Rectal smooth muscle tissue (tissue), 1 donor: ENCODE data around the gene SLC2A8.
A peak's percentile ranks its signal among the peaks of the same experiment; 100 is the strongest.

Source experiments
- H3K27ac ChIP-seq: one replicate; pipeline ENCODE4 v1.7.0; 2013; ENCODE audit warnings: low read depth, low read length, inconsistent platforms
- H3K27me3 ChIP-seq: one replicate; pipeline ENCODE4 v1.7.0; 2013; ENCODE audit warnings: low read length; ENCODE audit not compliant: control insufficient read depth, insufficient read depth
- H3K36me3 ChIP-seq: one replicate; pipeline ENCODE4 v1.7.0; 2013; ENCODE audit warnings: low read length; ENCODE audit not compliant: control insufficient read depth, insufficient read depth
- H3K4me1 ChIP-seq: one replicate; pipeline ENCODE4 v1.7.0; 2013; ENCODE audit warnings: low read length; ENCODE audit not compliant: control insufficient read depth, insufficient read depth
- H3K4me3 ChIP-seq: one replicate; pipeline ENCODE4 v1.7.0; 2013; ENCODE audit warnings: low read length
- H3K9ac ChIP-seq: one replicate; pipeline ENCODE4 v1.7.0; 2013; ENCODE audit warnings: low read length

The SLC2A8 gene

GRCh38 chr9:127397646-127398274 lies 791 bp downstream of the SLC2A8 start:
- Histone ChIP-seq H3K4me3 (peak overlapping the region; percentile 76), H3K4me1 (peaks cover 6% of the 10 kb centered on the region), H3K9ac (peak overlapping the region; percentile 38), H3K27ac (peak overlapping the region; percentile 88), H3K36me3 (no peaks in the 10 kb centered on the region), H3K27me3 (no peaks in the 10 kb centered on the region)

GRCh38 chr9:127398275-127398647 lies 1.3 kb downstream of the SLC2A8 start:
- peak overlapping the region; percentile 88 for H3K27ac ChIP-seq
- peaks cover 6% of the 10 kb centered on the region for H3K4me1 ChIP-seq
- H3K4me3 ChIP-seq = peak overlapping the region; percentile 76
- H3K27me3 ChIP-seq = no peaks in the 10 kb centered on the region
- H3K36me3 ChIP-seq = no peaks in the 10 kb centered on the region
- H3K9ac ChIP-seq = no peak overlapping the region

- no peaks in the 10 kb centered on the region for H3K27me3 ChIP-seq
- peaks cover 6% of the 10 kb centered on the region for H3K4me1 ChIP-seq
- H3K9ac ChIP-seq = peak overlapping the region; percentile 3
- peaks cover 3% of the 10 kb centered on the region for H3K36me3 ChIP-seq
- peak overlapping the region; percentile 88 for H3K27ac ChIP-seq
- peak overlapping the region; percentile 76 for H3K4me3 ChIP-seq
Observed at GRCh38 chr9:127398715-127399400, 1.9 kb downstream of the SLC2A8 start.

- no peaks in the 10 kb centered on the region for H3K27me3 ChIP-seq
- no peak overlapping the region for H3K9ac ChIP-seq
- no peak overlapping the region for H3K4me3 ChIP-seq
- peaks cover 6% of the 10 kb centered on the region for H3K4me1 ChIP-seq
- H3K36me3 ChIP-seq = peaks cover 9% of the 10 kb centered on the region
- H3K27ac ChIP-seq = no peak overlapping the region
Observed at GRCh38 chr9:127399736-127400269, 2.8 kb downstream of the SLC2A8 start.

GRCh38 chr9:127402401-127403090 lies 5.6 kb downstream of the SLC2A8 start:
- Histone ChIP-seq H3K36me3 (peaks cover 17% of the 10 kb centered on the region), H3K4me1 (peaks cover 8% of the 10 kb centered on the region), H3K27ac (peak overlapping the region; percentile 43), H3K27me3 (no peaks in the 10 kb centered on the region), H3K4me3 (no peak overlapping the region), H3K9ac (no peak overlapping the region)

- no peaks in the 10 kb centered on the region for H3K27me3 ChIP-seq
- peaks cover 17% of the 10 kb centered on the region for H3K36me3 ChIP-seq
- no peak overlapping the region for H3K27ac ChIP-seq
- no peak overlapping the region for H3K9ac ChIP-seq
- H3K4me1 ChIP-seq = peaks cover 2% of the 10 kb centered on the region
- no peak overlapping the region for H3K4me3 ChIP-seq
Observed at GRCh38 chr9:127403507-127404192, 6.7 kb downstream of the SLC2A8 start.

GRCh38 chr9:127404631-127405030 lies 7.7 kb downstream of the SLC2A8 start:
- H3K27ac ChIP-seq = no peak overlapping the region
- H3K4me3 ChIP-seq = no peak overlapping the region
- H3K36me3 ChIP-seq = peaks cover 17% of the 10 kb centered on the region
- peaks cover 2% of the 10 kb centered on the region for H3K4me1 ChIP-seq
- no peaks in the 10 kb centered on the region for H3K27me3 ChIP-seq
- H3K9ac ChIP-seq = no peak overlapping the region

GRCh38 chr9:127405344-127406125 lies 8.6 kb downstream of the SLC2A8 start:
- peaks cover 2% of the 10 kb centered on the region for H3K4me1 ChIP-seq
- no peak overlapping the region for H3K9ac ChIP-seq
- no peak overlapping the region for H3K27ac ChIP-seq
- H3K27me3 ChIP-seq = no peaks in the 10 kb centered on the region
- no peak overlapping the region for H3K4me3 ChIP-seq
- H3K36me3 ChIP-seq = peaks cover 17% of the 10 kb centered on the region

- Histone ChIP-seq H3K27ac (peak overlapping the region; percentile 74), H3K27me3 (no peaks in the 10 kb centered on the region), H3K9ac (no peak overlapping the region), H3K4me1 (peaks cover 2% of the 10 kb centered on the region), H3K36me3 (peaks cover 17% of the 10 kb centered on the region), H3K4me3 (no peak overlapping the region)
Observed at GRCh38 chr9:127406799-127407491, 10.0 kb downstream of the SLC2A8 start.

- Histone ChIP-seq H3K4me1 (peaks cover 2% of the 10 kb centered on the region), H3K27ac (peak overlapping the region; percentile 74), H3K9ac (no peak overlapping the region), H3K4me3 (no peak overlapping the region), H3K36me3 (peaks cover 17% of the 10 kb centered on the region), H3K27me3 (no peaks in the 10 kb centered on the region)
Observed at GRCh38 chr9:127407492-127407843, 10.5 kb downstream of the SLC2A8 start.

GRCh38 chr9:127411122-127411521 lies 14.2 kb downstream of the SLC2A8 start:
- H3K27me3 ChIP-seq = no peaks in the 10 kb centered on the region
- no peak overlapping the region for H3K4me3 ChIP-seq
- no peak overlapping the region for H3K27ac ChIP-seq
- peaks cover 2% of the 10 kb centered on the region for H3K36me3 ChIP-seq
- H3K4me1 ChIP-seq = peaks cover 13% of the 10 kb centered on the region
- no peak overlapping the region for H3K9ac ChIP-seq
